Sigmoid colon (tissue), 4 donors: ENCODE results near the gene MUL1.

Source experiments
- EP300 ChIP-seq, 4 donors: sonication (generic); formaldehyde crosslinking; IDR thresholded peaks; one replicate each; pipeline ENCODE4 v1.6.1; 2017; ENCODE audit warnings: antibody characterized with exemption in 4 of 4
- POLR2AphosphoS5 ChIP-seq, 4 donors: sonication (generic); formaldehyde crosslinking; IDR thresholded peaks; one replicate each; pipeline ENCODE4 v1.6.1; 2017; ENCODE audit warnings: antibody characterized with exemption in 4 of 4
- TF ChIP-seq, protein P1 (sequence below), 4 experiments: fragments of 450-650 bp in 3 of 4; fragments of 200-600 bp in 1 of 4; IDR thresholded peaks; one replicate each; pipeline ENCODE4 v1.5.1; 2016 to 2019; ENCODE audit warnings: antibody characterized with exemption in 4 of 4, mild to moderate bottlenecking in 3 of 4, moderate library complexity in 2 of 4

DNA sequence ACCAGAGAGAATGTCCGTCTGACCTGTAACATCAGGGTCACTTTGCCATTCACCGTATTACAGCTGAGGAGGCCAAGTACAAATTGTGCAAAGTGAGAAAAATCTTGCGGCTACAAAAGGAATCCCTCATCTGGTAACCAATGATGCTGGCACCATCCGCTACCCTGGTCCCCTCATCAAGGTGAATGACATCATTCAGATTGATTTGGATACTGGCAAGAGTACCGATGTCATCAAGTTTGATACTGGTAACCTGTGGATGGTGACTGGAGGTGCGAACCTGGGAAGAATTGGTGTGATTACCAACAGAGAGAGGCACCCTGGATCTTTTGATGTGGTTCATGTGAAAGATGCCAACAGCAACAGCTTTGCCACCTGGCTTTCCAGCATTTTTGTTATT, 18.3 kb upstream of the MUL1 start:
- TF ChIP-seq, protein P1, sequence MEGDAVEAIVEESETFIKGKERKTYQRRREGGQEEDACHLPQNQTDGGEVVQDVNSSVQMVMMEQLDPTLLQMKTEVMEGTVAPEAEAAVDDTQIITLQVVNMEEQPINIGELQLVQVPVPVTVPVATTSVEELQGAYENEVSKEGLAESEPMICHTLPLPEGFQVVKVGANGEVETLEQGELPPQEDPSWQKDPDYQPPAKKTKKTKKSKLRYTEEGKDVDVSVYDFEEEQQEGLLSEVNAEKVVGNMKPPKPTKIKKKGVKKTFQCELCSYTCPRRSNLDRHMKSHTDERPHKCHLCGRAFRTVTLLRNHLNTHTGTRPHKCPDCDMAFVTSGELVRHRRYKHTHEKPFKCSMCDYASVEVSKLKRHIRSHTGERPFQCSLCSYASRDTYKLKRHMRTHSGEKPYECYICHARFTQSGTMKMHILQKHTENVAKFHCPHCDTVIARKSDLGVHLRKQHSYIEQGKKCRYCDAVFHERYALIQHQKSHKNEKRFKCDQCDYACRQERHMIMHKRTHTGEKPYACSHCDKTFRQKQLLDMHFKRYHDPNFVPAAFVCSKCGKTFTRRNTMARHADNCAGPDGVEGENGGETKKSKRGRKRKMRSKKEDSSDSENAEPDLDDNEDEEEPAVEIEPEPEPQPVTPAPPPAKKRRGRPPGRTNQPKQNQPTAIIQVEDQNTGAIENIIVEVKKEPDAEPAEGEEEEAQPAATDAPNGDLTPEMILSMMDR (IDR thresholded peaks at IDR 0.05) = no peak
- no peak for TF ChIP-seq POLR2AphosphoS5 (IDR thresholded peaks at IDR 0.05)
- no peak for TF ChIP-seq EP300 (IDR thresholded peaks at IDR 0.05)
